HG03575 (cell line): Measurements from ENCODE around the gene KCND3.

ENCODE experiments used
- ATAC-seq: cut with Tn5 transposase; IDR thresholded peaks from one replicate; pipeline ENCODE4 v1.9.1; 2021; ENCODE audit not compliant: unreplicated experiment, insufficient number of reproducible peaks, low FRiP score; ENCODE audit errors: extremely low read depth

KCND3 gene

DNA sequence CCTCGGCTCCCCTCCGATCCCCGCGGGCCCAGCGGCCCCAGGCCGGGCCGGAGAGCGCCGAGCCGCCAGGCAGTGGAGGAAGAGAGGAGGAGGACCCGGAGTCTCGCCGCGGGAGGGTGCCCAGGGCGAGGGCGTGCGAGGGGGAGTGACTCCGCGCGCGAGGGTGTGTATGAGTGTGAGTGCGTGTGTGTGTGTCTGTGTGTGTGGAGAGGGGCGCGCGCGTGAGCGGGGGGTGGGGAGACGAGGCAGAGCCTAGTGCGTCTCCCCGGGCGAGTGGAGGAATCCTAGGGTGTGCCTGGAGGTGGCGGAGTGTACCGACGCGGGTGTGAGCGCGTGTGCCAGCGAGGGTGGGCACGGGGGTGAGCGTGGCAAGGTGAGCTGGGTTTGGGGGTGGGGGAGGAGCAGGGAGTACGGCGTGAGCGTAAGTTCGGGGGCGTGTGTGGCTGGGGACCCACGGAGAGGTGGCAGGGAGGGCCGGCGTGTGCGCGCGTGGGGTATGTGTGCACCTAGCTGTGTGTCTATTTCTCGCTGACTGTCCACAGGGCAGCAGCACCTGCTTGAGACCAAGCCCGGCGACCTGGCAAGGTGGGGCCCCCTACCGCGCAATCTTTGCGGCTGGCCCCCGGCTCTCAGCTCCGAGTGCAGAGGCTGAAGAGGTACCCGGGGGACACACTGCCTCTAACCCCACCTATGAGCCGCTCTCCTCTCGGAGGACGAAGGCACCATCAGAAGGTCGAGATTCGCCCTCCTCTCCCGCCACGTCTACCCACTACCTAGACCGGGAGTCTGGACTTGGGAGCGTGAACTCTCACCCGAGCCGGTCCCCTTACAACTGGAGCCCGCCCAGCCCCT is 784 bp upstream of the KCND3 start:
- no peak for ATAC-seq

DNA sequence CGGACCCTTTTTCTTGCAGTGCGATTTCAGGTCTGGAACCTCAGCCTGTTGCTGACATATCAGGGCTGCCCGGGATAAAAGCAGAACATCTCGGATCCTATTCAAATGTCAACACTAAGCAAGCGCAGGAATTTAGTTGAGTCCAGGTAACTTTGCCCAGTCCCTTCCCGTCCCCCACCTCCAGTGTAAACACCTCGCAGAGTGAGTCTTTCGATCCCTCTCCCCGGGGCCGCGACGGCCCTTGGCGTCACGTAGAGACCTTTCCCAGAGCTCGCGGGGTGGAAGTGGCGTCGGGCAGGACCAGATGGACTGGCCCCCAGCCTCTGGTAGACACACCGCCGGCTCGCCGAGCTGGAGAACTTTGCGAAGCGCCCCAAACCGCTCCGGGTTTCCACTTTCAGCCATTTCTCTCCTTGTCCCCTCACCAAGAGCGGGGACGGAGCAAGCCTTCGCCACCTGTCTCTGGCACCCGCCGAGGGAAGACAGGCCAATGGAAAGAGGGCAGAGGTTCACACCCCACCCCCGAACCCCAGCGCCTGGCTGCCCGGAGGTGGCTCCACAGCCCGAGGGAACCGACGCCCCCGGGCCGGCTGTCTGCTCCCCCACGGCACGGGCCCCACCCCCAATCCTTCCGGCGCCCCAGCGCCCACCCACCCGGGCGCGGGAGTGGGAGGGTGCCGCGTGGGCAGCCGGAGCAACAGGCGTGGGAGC is 570 bp downstream of the KCND3 start:
- no peak for ATAC-seq

DNA sequence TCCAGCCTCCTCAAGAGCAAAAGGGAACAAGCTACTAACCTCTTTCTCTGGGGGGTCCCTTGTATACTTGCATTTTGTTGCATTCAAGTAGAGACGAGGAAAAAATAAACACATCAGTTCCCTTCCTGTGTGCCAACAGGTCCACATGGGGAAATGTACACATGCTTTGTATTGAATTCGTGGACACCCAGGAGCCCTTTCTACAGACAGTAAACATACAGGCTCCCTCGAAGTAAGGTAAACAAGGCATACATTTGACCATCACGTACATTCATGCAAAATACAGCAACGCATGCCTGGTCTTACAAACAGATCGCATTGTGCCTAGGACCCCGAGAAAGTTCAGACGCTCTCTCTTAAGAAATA is 1.1 kb downstream of the KCND3 start:
- no peak for ATAC-seq

DNA sequence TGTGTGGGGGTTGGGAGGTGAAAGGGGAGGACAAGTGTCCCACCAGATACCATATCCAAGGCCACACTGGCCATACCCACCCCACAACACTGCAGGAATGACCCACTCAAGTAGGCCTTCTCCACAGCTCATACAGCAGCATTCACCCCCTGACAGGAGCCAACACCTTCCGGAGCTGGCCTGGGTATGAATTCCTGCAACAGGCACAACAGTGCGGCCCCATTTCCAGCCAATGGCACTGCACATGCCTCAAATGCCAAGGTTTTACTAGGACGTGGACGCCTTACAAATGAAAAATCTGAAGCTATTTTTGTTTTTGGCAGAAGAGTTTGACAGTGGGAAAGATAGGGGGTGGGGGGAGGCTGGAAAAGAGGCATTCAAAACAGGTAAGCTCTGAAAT is 2.0 kb downstream of the KCND3 start:
- ATAC-seq: no peak

DNA sequence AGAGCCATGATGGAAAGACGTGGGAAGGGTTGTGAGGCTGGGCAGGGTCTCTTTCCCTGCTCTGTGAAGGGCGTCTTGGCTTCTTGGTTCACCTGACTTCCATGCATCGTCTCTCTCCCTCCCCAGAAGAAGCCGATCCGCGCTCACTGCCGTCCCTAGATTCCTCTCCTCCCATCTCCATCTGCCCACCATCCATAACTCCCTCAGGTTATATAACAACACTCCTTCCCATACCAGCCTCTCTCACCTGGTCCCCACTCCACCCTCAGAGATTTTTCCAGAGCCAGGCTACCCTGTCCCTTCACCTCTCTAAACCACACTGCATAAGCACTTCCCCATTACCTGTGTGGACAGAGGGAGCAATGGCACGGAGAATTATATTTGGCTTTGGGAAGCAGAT is 6.0 kb downstream of the KCND3 start:
- ATAC-seq: no peak

DNA sequence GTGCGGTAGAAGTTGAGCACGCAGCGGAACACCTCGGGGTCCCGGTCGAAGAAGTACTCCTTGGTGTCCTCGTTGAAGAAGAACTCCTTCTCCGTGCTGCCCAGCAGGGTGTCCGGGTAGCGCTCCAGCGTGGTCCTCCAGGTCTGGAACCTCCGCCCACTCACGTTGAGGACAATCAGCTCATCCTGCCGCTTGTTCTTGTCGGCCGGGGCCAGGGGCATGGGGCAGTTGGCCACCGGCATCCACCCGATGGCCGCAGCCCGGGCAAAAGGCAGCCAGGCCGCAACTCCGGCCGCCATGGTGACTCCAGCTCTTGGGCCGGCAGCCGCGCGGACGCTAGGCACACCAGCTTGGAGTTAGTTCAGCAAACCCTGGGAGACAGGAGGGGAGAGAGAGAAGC is 7.0 kb downstream of the KCND3 start:
- no peak for ATAC-seq

DNA sequence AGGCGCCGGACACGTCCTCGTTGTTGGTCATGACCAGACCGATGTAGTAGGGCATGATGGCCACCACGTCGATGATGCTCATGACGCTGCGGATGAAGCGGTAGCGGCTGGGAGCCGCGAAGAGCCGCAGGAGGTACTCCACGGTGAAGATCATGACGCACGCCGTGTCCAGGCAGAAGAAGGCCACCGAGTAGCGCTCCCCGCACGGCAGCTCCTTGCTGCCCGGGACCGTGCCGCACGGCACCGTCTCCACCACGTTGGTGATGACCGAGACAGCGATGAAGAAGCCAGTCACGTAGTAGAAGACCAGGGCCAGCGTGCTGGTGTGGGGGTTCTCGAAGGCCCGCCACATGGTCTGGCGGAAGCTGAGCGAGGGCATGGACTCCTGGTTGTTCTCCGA is 7.6 kb downstream of the KCND3 start:
- no peak for ATAC-seq

DNA sequence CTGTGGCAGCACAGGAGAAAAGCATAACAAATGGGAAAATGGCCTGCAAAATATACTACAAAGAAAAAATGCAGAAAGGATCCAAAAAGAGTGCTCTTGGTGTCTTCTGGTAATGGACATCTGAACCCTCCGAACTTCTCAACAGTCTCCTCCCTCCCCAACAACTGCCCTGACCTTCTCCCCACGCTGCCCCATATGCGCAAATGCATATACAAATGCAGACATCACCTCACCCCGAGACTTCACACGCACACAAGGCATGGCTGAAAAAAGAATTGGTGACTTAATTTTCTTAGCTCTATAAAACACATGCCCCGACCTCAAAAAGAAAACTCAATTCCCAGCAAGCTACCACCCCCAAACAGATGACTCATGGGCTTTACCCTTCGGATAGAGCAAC is 8.4 kb downstream of the KCND3 start:
- ATAC-seq: no peak

DNA sequence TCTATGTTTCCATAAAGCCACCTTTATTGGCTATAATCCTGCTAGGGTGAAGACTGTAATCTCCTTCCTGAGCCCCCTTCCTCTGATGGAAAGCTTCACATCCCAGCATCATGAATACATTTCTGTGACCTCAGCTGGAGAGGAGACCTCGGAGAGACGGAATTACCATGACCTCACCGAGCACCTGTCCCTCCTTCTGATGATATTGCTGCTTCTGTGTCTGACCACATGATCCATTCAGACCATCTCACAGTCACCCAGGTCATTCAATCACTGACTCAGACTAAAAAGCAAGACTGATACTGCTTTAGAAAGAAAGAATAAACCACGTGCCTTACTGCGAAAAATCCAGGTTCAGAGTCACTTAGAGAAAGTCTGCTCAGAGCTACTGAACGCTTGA is 8.8 kb downstream of the KCND3 start:
- ATAC-seq: no peak

DNA sequence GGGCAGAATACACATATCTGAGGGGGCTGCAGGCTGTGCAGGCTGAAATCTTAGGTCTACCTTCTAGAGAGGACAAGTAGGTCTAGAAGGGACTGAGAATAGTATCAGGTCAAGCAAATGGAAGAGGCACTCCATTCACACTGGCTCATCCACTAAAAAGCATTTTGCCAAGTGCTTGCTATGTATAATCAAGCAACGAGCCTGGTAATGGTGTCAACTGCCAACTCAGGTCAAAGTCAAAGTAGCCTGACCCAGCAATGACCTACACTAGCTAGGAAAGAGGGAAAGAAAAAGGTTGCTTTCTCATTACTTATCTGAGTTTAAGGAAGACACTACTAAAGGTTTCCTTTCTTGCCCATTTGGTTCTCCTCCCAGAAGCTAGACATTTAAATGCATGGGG is 10.8 kb downstream of the KCND3 start:
- no peak for ATAC-seq

DNA sequence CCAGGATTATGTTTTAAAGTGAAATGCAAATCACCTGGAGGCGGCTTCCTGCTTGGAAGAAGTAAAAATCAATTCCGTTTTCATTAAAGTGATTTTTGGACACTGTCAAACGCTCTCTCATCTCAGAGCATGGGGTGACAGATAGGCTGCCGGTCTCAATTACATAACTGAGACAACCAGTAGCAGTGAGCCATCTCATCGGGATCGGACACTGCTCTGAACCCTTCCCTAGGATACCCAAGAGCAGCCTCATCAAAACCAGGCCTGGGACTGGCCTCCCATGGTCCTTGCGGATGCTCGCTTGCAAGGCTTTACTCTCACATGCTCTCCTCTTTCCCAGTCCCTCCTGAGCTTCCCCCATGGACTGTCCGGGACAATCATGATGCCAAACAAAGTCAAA is 12.1 kb downstream of the KCND3 start:
- ATAC-seq: no peak

DNA sequence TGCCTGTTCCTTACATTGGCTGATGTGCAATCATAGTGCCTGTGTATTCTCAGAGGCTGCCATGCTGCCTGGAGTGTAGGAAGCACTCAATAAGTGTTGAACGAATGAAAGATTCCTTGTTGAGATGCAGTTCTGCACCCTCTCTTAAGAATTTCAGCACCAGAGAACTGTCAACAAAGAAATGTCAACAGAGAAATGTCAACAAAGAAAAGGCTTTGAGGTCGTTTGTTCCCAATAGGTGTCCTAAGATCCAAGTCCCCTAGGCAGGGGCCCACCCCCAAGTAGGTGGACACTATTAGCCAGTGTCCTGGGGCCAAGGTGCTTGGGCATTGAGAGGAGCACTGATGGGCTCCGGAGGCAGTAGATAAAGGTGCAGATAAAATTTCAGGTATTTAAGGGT is 12.6 kb downstream of the KCND3 start:
- no peak for ATAC-seq

DNA sequence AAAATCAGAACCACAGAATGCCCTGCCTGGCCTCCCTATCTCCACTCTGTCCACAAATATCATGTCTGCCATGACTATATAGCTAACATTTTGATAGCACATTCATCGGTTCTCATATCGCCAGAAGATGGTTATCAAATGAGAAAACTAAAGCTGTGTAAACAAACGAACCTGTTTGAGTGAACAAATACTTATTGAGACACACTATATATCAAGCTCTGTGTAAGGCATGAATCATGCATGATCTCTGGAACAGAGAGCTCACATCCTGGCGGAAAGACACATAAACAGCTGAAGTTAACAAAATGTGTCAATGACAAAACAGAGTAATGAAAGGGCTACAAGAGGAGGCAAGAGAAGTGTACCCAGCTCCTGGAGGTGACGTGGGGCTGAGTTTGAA is 13.1 kb downstream of the KCND3 start:
- no peak for ATAC-seq

DNA sequence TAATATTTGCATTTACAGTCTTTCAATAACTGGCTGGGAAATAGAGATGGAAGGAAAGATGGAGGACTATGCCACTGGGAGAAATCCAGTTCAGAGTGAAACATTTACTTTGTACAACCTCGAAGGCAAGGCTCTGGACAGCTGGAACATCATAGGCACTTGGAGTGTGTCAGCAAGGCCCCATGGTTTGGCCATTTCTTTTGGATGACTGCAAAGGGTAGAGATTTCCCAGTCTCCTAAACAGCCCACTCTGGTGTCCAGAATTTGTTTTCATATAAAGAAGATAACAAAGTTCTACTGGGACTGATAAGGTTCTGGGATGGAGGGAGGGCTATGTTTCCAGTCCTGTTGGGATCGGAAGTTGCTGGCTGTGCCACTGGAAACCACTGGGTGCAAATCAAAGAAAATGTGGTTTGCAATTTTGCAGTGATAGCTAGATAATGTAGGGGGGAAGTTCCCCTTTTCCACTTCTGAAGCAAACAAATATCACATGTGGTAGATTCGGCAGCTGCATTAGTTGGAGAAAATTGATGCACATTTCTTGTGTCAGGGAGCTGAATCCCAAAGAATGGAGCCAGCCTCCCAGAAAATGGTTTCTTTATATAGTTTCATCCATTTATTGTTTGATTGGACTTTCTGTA is 16.2 kb downstream of the KCND3 start:
- no peak for ATAC-seq

DNA sequence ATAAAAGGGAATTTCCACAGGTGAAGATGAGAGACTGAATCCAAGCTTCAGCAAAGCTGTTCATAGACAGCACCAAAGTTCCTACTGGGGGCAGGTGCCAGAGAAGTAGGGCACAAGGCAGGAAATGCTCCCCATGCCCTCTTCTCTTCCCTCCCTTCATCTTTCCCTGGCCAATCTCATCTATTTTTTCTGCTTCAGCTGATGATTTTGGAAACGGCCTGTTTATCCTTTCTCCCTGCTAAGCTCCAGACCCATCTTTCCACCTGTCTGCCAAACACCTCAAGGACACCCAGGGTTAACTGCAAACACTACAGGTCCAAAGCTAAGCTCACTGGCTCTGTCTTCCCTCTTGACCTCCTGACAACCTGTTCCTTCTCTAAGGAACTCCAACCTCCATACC is 18.1 kb downstream of the KCND3 start:
- no peak for ATAC-seq

DNA sequence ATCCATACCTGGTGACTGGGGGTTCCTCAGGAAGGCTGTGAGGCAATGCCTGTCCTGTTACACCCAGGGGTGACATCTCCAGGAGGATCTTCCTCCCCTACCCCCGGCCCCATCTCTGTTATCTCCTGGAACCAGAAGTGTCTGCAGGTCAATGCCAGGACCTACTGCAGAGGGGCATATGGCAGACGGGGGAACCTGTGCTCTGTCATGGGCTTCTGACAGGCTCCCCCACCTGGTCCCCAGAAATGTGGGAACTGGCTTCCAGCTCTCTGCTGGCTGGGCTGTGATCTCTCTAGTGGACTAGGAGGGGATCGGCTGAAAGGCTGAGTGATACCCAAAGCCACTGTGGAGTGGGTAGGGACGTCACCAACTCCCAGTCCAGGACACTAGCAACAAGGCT is 21.0 kb downstream of the KCND3 start:
- ATAC-seq: no peak

DNA sequence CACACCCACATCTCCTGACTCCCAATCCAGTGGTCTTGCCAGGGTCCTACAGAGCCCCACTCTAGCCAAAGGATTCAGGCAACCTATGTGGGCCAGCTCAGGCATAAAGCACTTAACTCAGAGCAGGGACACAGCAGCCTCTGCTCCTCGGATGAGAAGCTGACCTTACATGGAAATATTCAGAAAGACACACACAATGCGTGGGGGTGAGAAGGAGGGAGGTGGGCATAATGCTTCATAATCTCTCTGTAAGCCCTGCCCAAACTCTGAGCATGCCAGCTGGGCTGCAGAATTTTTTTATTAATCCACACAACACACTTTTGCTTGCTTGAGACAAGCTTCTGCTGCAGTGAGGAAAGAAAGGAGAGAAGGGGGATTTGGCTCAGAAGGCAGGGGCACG is 21.6 kb downstream of the KCND3 start:
- ATAC-seq: no peak

DNA sequence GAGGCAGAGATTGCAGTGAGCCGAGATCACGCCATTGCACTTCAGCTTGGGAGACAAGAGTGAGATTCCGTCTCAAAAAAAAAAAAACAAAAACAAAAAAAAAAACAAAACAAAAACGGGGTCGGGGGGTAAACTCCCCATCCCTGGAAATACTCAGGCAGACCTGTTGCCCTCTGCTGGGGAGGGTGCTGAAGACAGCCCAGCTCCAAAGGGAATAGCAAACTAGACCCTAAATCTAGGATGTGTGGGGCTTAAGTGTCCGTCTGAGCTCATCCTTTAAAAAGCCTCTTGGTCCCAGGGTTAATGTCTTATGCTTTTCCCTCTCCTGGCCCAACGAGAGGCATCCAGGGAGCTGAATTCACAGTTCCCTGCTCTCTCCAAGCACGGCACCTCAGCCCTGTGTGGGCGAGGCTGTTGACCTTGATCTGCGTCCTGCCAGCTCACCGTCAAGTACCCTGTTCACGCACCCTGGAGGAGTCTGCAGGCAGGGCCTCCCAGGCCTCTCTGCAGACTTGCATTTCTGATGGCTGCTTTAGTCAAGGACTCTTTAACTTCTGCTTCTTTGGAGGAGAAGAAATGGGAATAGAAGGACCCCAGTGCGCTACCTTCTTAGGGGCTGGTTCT is 22.3 kb downstream of the KCND3 start:
- no peak for ATAC-seq

DNA sequence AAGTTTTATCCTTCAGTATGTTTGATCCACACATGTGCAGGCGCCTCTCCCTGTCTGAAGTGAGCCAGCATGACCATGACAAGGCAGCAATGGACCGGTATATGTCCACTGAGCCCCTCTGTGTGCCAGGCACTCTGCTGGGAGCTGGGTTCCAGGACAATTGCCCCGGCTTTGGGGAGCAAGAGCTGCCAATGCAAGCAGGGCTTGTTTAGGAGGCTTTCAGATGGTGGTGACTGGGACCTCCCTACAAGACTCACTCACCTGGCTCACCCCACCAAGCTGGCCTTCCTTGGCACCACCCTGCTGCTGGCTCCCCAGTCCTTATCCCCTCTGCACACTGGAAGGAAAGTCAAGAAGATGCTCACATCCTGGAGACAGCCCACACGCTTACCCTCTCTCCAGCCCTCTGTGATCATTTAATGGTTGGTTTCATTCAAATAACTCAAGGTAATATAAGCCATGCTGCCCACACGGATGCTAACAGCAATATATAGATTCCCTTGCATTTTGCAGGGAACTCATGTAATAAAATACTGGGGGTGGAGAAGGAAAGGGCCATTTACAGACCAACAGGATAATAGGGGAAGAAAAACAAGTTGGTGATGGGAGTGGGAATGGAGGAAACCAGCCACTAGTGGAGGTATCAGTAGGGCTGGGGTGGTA is 23.6 kb downstream of the KCND3 start:
- ATAC-seq: no peak
